Fibroblast of peridontal ligament (primary cell): ENCODE results near the gene GRID2IP.
"Not testable (repeated sequence)": the region's sequence is repeated elsewhere in the genome, so short reads cannot be mapped to it uniquely, and the experiment has no call there.

ENCODE experiments used
- DNase-seq: peaks from one replicate; pipeline ENCODE4 v3.0.0-alpha.2; 2010; ENCODE audit errors: extremely low read depth

GRID2IP gene

DNA sequence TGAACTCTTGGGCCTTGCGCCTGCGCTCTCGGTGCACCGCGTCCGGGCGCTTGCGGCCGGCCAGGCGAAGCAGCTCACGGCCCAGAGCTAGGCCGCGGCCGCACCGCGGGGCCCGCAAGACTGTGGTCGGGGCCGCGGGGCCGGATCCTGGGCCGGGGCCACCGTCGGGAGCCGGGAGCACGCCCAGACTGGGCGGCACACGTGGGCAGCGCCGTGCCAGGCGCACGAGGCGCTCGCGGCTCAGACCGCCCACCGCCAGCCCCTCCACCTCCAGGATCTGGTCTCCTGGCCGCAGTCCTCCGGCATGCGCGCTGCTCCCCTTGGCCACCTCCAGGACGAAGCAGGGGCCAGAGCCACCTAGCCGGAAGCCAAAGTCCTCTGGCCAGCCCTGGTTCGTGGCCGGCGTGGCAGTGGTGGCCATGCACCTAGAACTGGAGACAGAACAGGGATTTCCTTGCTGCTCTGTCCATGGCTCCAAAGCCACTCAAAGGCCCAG, at the start of gene GRID2IP:
GRID2IP (minus strand) TSS at position 446 of the 496 bp plus-strand sequence; CDS start at position 421, 25 bp downstream.
- DNase-seq: no peak

GRCh38 chr7:6600093-6600492, 48.8 kb upstream of the GRID2IP start:
- no peak for DNase-seq

DNA sequence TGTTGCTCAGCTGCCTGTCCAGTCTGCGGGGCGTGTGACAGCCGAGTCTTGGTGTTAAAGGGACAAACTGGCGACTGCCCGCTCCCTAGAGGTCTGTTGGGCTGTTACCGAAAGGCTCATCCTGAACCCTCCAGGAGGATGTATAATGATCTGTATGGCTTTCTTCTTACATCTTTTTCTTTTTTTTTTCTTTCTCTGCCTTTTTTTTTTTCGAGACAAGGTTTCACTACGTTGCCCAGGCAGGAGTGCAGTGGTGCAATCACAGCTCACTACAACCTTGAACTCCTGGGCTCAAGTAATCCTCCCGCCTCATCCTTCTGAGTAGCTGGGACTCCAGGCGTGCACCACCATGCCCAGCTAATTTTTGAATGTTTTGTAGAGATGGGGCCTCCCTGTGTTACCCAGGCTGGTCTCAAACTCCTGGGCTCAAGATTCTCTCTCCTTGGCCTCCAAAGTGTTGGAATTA, 39.4 kb upstream of the GRID2IP start:
- no peak for DNase-seq

GRCh38 chr7:6589829-6590644, 38.8 kb upstream of the GRID2IP start, which contains the start of gene INTS15:
INTS15 (plus strand) TSS chr7:6590021; CDS start chr7:6590284, 263 bp downstream.
- peak; percentile 67 for DNase-seq

- no peak for DNase-seq
Observed at GRCh38 chr7:6589151-6589828, 38.0 kb upstream of the GRID2IP start.

DNA sequence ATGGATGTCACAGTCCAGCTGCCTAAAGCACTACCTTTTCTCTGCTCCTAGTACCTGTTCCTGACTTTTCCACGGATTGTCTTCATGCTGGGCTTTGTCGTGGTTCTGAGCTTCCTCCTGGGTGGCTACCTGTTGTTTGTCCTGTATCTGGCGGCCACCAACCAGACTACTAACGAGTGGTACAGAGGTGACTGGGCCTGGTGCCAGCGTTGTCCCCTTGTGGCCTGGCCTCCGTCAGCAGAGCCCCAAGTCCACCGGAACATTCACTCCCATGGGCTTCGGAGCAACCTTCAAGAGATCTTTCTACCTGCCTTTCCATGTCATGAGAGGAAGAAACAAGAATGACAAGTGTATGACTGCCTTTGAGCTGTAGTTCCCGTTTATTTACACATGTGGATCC, 37.3 kb upstream of the GRID2IP start:
- DNase-seq: no peak

DNA sequence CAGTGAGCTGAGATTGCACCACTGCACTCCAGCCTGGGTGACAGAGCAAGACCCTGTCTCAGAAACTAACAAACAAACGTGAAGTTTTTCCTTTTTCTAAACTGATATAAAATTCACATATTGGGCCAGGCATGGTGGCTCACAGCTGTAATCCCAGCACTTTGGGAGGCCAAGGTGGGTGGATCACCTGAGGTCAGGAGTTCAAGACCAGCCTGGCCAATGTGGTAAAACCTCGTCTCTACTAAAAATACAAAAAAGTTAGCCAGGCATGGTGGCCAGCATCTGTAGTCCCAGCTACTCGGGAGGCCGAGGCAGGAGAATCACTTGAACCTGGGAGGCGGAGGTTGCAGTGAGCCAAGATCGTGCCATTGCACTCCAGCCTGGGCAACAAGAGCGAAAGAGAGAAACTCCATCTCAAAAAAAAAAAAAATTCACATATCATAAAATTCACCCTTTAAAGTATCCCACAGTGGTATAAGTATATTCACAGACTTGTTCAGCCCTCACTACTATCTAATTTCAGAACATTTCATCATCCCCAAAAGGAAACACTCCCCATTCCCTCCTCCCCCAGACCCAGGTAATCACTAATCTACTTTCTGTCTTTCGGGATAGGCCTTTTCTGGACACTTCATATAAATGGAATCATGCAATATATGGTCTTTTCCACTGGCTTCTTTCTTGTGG, 34.6 kb upstream of the GRID2IP start:
- DNase-seq: not testable (repeated sequence)

- DNase-seq: no peak
Observed at GRCh38 chr7:6579446-6579845, 28.2 kb upstream of the GRID2IP start.

DNA sequence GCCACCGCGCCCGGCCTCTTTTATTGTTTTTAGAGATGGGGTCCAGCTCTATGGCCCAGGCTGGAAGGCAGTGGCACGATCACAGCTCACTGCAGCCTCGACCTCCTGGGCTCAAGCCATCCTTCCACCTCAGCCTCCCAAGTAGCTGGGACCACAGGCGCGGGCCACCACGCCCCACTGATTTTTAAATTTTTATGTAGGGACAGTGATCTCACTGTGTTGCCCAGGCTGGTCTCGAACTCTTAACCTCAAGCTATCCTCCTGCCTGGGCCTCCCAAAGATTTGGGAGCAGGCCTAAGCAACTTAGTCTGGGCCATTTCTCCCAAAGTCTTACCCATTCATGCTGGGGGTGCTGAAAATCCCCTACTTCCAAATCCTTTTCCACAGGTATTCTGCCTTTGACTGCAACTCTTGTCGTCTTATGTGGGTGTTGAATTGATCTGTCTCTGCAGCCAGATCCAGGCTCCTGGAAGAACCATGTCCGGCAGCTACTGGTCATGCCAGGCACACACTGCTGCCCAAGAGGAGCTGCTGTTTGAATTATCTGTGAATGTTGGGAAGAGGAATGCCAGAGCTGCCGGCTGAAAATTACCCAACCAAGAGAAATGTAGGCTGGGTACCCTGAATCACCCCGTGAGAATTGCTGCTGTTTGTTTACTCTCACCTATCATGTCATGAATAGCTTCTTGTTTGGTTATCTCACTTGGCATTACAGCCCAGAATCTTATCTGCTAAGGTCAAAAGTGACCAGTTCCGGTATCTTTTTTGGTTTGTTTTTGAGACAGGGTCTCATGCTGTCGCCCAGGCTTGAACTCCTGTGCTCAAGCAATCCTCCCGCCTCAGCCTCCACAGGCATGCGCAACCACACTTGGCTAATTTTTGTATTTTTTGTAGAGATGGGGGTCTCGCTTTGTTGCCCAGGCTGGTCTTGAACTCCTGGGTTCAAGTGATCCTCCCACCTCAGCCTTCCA, 27.1 kb upstream of the GRID2IP start:
- DNase-seq: no peak

GRCh38 chr7:6577369-6578113, 26.3 kb upstream of the GRID2IP start, which contains the start of gene ZDHHC4:
ZDHHC4 (plus strand) TSS chr7:6577454; CDS start chr7:6580562, 3,108 bp downstream.
- peak; percentile 83 for DNase-seq

- peak; percentile 11 for DNase-seq
Observed at GRCh38 chr7:6576867-6577368, 25.7 kb upstream of the GRID2IP start.

DNA sequence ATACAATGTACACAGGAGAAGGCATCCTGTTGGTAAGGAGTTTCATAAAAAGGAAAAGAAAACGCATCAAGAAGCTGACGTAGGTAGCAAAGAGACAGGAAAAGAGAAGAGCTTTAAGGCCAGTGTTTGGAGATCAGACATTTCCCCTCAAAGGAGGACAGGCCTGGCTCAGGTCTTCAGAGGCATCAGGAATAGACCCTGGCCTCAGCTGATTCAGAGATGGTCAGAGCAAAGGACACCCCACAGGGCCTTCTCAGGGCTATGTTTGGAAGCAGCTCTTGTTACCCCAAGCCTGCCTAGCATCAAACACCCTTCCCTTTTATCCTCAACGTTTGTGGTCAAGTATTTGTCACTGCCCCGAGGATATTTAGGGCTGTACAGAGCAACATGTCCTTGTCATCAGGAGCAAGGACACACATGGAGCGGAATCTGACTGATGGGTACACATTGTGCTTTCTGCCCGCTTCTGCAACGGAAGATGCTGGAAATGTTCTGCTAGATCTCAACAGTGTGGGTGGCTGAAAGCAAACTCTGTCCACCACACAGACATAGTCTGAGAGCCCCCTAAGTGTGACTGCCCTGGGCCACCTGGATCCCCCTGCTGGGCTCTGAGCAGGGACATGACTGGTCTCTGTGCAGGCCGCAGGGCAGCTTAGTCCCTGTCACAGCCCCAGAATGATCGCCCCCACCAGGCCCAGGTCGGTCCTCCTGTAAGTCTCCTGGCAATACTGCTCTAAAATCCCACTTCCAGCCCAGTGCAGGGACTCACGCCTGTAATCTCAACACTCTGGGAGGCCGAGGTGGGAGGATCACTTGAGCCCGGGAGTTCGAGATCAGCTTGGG, 25.0 kb upstream of the GRID2IP start:
- no peak for DNase-seq

- no peak for DNase-seq
Observed at GRCh38 chr7:6575281-6576023, 24.2 kb upstream of the GRID2IP start.

DNA sequence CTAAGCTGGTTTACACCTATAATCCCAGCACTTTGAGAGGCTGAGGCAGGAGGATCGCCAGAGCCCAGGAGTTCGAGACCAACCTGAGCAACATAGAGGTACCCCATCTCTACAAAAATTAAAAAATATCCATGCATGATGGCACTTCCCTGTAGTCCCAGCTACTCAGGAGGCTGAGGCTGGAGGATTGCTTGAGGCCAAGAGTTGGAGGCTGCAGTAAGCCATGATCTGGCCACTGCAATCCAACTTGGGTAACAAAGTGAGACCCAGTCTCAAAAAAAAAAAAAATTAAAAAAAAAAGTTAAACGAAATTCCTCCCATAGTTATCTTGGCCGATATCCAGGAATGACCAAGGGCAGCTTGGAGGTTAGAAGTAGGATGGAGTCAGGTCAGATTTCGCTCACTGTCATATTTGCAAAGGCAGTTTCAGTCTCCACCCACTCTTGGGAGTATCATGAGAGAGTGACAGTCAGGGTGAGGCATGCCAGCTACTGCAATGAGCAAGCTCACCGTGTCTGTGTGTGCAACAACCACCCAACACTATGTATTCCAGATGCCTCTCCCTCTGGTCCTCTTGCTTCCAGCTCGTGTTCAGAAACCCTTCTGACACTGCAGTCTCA, 20.0 kb upstream of the GRID2IP start:
- DNase-seq: no peak

DNA sequence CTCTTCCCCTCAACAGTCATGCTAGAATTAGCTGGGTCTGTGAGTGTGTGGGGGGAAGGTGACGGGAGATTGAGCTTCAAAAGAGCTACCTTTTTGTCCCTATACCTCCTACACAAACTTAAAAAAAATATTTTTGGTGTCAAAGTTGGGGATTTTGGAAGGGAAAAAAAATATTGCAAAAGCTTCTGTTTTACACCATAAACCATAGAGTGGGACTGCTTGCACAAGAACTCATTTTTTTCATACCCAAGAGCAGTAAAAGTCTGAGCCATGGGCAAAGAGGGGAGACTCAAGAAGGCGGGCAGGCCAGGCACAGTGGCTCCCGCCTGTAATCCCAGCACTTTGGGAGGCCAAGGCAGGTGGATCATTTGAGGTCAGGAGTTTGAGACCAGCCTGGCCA, 16.6 kb upstream of the GRID2IP start:
- no peak for DNase-seq

GRCh38 chr7:6565655-6566054, 14.4 kb upstream of the GRID2IP start:
- DNase-seq: no peak

GRCh38 chr7:6563936-6564770, 12.9 kb upstream of the GRID2IP start:
- DNase-seq: no peak
